ENCODE measurements around the gene CDK5RAP2.

DNA sequence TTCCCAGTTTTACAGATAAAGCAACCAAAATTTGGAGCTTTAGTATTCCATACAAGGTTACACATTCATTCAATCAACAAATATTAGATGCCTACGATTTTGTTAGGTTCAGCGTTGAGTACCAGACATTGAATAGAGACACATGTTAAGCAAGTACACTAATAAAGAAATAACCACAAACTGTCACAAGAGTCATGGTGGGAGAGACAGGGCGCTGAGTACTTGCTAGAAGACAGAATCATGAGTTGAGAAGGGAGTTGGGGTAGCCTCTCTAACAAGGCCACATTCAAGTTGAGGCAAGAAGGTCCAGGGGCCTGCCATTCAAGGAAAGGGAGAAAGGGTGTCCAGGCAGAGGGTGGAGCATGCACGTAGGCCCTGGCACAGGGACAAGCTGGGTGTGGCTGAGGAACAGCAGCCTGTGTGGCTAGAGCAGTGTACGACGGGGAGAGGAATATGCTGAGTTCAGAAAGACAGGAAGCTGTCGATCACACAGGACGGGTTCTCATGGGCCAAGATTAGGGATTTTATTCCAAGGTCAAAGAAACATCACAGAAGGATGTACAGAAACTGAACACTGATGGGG lies 17.0 kb downstream of the CDK5RAP2 start:
- TF ChIP-seq EP300 (IDR thresholded peaks at IDR 0.05), result no peak
- TF ChIP-seq, protein P1, sequence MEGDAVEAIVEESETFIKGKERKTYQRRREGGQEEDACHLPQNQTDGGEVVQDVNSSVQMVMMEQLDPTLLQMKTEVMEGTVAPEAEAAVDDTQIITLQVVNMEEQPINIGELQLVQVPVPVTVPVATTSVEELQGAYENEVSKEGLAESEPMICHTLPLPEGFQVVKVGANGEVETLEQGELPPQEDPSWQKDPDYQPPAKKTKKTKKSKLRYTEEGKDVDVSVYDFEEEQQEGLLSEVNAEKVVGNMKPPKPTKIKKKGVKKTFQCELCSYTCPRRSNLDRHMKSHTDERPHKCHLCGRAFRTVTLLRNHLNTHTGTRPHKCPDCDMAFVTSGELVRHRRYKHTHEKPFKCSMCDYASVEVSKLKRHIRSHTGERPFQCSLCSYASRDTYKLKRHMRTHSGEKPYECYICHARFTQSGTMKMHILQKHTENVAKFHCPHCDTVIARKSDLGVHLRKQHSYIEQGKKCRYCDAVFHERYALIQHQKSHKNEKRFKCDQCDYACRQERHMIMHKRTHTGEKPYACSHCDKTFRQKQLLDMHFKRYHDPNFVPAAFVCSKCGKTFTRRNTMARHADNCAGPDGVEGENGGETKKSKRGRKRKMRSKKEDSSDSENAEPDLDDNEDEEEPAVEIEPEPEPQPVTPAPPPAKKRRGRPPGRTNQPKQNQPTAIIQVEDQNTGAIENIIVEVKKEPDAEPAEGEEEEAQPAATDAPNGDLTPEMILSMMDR (IDR thresholded peaks at IDR 0.05), result no peak
- no peak for TF ChIP-seq POLR2A (IDR thresholded peaks at IDR 0.05)
- no peak for TF ChIP-seq POLR2AphosphoS5 (IDR thresholded peaks at IDR 0.05)

Measured in sigmoid colon (tissue), 4 donors.